Measurements from ENCODE around the gene C1QTNF12.

DNA sequence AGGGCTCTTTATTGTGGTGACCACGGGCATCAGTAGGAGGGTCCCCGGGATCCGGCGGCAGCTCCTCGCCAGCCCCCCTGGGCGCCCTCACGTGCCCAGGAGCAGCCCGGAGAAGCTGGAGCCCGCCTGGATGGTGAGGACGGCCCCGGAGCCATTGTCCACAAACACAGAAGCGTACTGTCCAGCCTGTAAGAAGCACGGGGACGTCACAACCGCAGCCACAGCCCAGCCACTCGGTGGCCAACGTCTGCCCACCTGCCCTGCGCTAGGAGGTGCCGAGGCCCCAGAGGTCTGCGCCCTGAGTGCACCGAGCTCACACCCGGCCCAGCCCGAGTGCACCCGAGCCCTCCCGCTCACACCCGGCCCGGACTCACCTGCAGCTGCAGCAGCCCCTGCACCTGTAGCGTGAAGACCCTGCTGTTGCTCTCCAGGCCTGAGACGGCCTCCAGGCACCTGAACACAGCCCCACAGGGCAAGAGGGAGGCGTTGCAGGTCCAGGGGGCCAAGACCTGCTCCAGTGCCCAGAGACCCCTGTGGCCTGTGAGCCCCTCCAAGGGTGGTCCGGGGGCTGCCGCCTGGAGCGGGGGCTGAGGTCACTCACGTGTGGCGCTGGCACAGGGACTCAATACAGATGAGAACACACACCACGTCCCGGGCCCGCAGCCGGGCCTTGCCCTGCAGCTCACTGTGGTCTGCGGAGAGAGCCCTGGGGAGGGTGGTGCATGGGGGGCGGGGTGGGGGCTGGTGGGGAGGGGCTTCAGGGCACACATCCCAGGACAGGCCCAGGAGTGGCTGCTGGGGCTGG is 3.9 kb downstream of the C1QTNF12 start:
- TF ChIP-seq, protein P1, sequence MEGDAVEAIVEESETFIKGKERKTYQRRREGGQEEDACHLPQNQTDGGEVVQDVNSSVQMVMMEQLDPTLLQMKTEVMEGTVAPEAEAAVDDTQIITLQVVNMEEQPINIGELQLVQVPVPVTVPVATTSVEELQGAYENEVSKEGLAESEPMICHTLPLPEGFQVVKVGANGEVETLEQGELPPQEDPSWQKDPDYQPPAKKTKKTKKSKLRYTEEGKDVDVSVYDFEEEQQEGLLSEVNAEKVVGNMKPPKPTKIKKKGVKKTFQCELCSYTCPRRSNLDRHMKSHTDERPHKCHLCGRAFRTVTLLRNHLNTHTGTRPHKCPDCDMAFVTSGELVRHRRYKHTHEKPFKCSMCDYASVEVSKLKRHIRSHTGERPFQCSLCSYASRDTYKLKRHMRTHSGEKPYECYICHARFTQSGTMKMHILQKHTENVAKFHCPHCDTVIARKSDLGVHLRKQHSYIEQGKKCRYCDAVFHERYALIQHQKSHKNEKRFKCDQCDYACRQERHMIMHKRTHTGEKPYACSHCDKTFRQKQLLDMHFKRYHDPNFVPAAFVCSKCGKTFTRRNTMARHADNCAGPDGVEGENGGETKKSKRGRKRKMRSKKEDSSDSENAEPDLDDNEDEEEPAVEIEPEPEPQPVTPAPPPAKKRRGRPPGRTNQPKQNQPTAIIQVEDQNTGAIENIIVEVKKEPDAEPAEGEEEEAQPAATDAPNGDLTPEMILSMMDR (IDR thresholded peaks at IDR 0.05) = no peak
- TF ChIP-seq POLR2A (IDR thresholded peaks at IDR 0.05) = no peak

Measured in esophagus squamous epithelium (tissue), 4 donors.